Cardiac septum (tissue), 1 donor: ENCODE data around the gene CCDC112. TPM values are rescaled to one million over a fixed set of nuclear protein-coding genes. Genes with fewer than 3 reads are reported as not detected.

ENCODE experiments used
- total RNA-seq: library from RNA; stranded (reverse); fragmentation: NEBNext Ultra II Directional; extraction: Animal tissue kit (Norgen Biotek cat#: 25700); gene quantifications from one replicate; pipeline ENCODE4 v1.2.1, GENCODE V29; 2021
- donor health status: DM: no; HTN: no; CAD: no.

The CCDC112 gene
- total RNA-seq, 1 donor from 2014 or later, result 5.9 TPM

Other genes with a start within 250 kb of the CCDC112 start
- 0.75 TPM for gene TRIM36, start 126.7 kb downstream of the CCDC112 start, total RNA-seq
- gene PGGT1B, start 33.8 kb downstream of the CCDC112 start, total RNA-seq, result 24.7 TPM
- 56.1 TPM for gene FEM1C, start 248.1 kb upstream of the CCDC112 start, total RNA-seq